Transverse colon (tissue), 4 donors: ENCODE measurements around the gene CAMTA1. TPM values are rescaled to one million over a fixed set of nuclear protein-coding genes. Genes with fewer than 3 reads are reported as not detected.

Source experiments
- DNase-seq: peaks from one replicate; pipeline ENCODE4 v3.0.0-alpha.2; 2019
- H3K27ac ChIP-seq, 4 donors: fragments of 200-600 bp; sonication (generic); 2 replicates each; pipeline ENCODE4 v1.5.1; 2016 to 2018; ENCODE audit warnings: inconsistent platforms in 4 of 4
- H3K27me3 ChIP-seq: fragments of 200-600 bp; sonication (generic); 2 replicates; pipeline ENCODE4 v1.5.1; 2017; ENCODE audit warnings: inconsistent platforms
- H3K36me3 ChIP-seq, 4 donors: fragments of 200-600 bp; sonication (generic); 2 replicates each; pipeline ENCODE4 v1.5.1; 2017 to 2019; ENCODE audit warnings: inconsistent platforms in 4 of 4
- H3K4me1 ChIP-seq, 4 donors: fragments of 200-600 bp; sonication (generic); 2 replicates each; pipeline ENCODE4 v1.5.1; 2017 to 2020; ENCODE audit warnings: inconsistent platforms in 4 of 4
- H3K4me3 ChIP-seq, 4 donors: fragments of 200-600 bp; sonication (generic); 1 replicate in 1 of 4; 2 replicates in 3 of 4; pipeline versions ENCODE4 v1.5.1 to v1.6.1; 2017 to 2019; ENCODE audit warnings: inconsistent platforms in 4 of 4
- H3K9me3 ChIP-seq, 2 donors: fragments of 200-600 bp; sonication (generic); 2 replicates each; pipeline ENCODE4 v1.5.1; 2017 to 2019; ENCODE audit warnings: inconsistent platforms in 2 of 2
- EP300 ChIP-seq: sonication (generic); formaldehyde crosslinking; IDR thresholded peaks from one replicate; pipeline ENCODE4 v1.6.1; 2017; ENCODE audit warnings: antibody characterized with exemption, low read depth
- POLR2A ChIP-seq: fragments of 450-650 bp; IDR thresholded peaks from one replicate; pipeline ENCODE4 v1.6.1; 2016; ENCODE audit warnings: antibody characterized with exemption, mild to moderate bottlenecking, moderate library complexity
- POLR2AphosphoS5 ChIP-seq, 3 donors: sonication (generic); formaldehyde crosslinking; IDR thresholded peaks; one replicate each; pipeline ENCODE4 v1.6.1; 2016; ENCODE audit warnings: antibody characterized with exemption in 3 of 3
- WGBS, 2 donors: methylation state at CpG; one replicate each; pipeline ENCODE4 v1.1.5; 2018; ENCODE audit warnings: low coverage in 1 of 2; 5-methylcytosine and 5-hydroxymethylcytosine counted together
- in situ Hi-C, 4 donors: fragments of 200-750 bp; cut with MboI; loops; one replicate each; pipeline versions ENCODE4 v1.15.0 to v1.15.1; 2017; ENCODE audit warnings: low sequenced_read_pairs in 3 of 4, low pct_ligation_motif_present in 1 of 4, low pct_unique_long_range_greater_than_20kb in 1 of 4
- intact Hi-C: fragments of 100-400 bp; cut with DNase I; formaldehyde crosslinking; loops from one replicate; pipeline ENCODE4 v1.15.1; 2023; ENCODE audit warnings: low total_unique reads
- total RNA-seq, 4 donors: library from RNA; depleted of rRNA; stranded (reverse); fragments of >200 nt; gene quantifications; one replicate each; pipeline ENCODE4 v1.1.0, GENCODE V29; 2016
- TF ChIP-seq, protein P1 (sequence below), 5 experiments: fragments of 200-600 bp in 3 of 5; fragments of 450-650 bp in 2 of 5; sonication (generic) in 3 of 5; IDR thresholded peaks; 1 replicate in 2 of 5; 2 replicates in 3 of 5; pipeline ENCODE4 v1.5.1; 2016 to 2017; ENCODE audit warnings: antibody characterized with exemption in 5 of 5, inconsistent platforms in 3 of 5, mild to moderate bottlenecking in 2 of 5, moderate library complexity in 1 of 5

CAMTA1 gene
- total RNA-seq, 4 donors from 2014 or later = 93.8 to 268 (median 130) TPM

DNA sequence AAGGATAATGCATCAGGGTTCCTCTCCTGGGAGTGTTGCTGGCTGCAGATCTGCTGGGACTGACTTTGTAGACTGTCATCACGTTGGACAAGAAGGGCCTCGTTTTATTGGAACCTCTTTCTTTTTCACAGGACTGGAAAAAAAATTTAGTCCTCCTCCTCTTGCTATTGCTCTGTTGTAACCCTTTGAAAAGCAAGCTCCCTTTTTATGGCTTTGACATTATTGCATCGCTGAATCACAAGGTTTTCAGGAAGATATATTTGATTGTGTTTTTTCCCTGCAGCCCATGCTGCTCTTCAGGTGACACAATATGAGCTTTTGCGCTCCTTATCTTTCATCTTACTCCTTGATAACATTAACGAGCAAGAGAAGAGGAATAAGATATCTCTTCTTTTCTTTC lies 290.9 kb downstream of the CAMTA1 start:
- in situ Hi-C loops = loop anchor here in 2 of 4 donors (10.0 to 25.0 kb wide), 2 partner anchors 339 to 351 kb away; no protein-coding TSS in a partner anchor
- WGBS, 2 donors = 57 to 59% methylated on average over 4 to 5 of the region's 5 CpGs
- Histone ChIP-seq H3K36me3 (no peaks in the 10 kb centered on the region), H3K9me3 (peaks cover 0 to 3% of the 10 kb centered on the region in 2 donors), H3K27me3 (no peaks in the 10 kb centered on the region), H3K4me3 (no peak overlapping the region), H3K4me1 (no peaks in the 10 kb centered on the region), H3K27ac (no peak overlapping the region)
- TF ChIP-seq EP300 (no peak), POLR2A (no peak), POLR2AphosphoS5 (IDR thresholded peaks at IDR 0.05) (no peak)
- TF ChIP-seq, protein P1, sequence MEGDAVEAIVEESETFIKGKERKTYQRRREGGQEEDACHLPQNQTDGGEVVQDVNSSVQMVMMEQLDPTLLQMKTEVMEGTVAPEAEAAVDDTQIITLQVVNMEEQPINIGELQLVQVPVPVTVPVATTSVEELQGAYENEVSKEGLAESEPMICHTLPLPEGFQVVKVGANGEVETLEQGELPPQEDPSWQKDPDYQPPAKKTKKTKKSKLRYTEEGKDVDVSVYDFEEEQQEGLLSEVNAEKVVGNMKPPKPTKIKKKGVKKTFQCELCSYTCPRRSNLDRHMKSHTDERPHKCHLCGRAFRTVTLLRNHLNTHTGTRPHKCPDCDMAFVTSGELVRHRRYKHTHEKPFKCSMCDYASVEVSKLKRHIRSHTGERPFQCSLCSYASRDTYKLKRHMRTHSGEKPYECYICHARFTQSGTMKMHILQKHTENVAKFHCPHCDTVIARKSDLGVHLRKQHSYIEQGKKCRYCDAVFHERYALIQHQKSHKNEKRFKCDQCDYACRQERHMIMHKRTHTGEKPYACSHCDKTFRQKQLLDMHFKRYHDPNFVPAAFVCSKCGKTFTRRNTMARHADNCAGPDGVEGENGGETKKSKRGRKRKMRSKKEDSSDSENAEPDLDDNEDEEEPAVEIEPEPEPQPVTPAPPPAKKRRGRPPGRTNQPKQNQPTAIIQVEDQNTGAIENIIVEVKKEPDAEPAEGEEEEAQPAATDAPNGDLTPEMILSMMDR (IDR thresholded peaks at IDR 0.05) = no peak
- intact Hi-C loops = loop anchor here (10.0 kb wide), 1 partner anchor 351 kb away; no protein-coding TSS in a partner anchor
- DNase-seq = no peak

DNA sequence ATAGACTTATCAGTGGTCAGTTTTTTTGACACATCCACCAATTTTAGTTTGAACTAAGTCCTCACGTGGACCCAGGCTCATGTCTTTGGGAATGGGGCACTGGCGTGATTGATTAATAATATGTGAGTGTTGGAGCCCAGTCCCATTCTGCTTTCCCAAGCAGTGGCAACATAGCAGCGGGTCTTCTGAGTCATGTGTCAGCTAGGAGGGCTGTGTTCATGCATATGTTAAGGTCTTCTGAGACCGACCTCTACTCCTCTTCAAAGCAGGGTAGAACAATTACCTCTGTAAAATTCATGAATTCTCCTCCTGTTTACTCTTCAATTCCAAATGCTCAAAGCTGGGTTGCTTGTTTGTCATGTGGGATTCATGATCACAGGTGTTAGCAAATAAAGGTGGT lies 291.3 kb downstream of the CAMTA1 start:
- H3K27me3 ChIP-seq = no peaks in the 10 kb centered on the region
- WGBS, 2 donors = 71 to 75% methylated on average over 4 of the region's 4 CpGs
- in situ Hi-C loops (loop anchor here in 2 of 4 donors (10.0 to 25.0 kb wide), 2 partner anchors 339 to 352 kb away; no protein-coding TSS in a partner anchor), intact Hi-C loops (loop anchor here (10.0 kb wide), 1 partner anchor 352 kb away; no protein-coding TSS in a partner anchor)
- TF ChIP-seq EP300 = no peak
- TF ChIP-seq, protein P1 (IDR thresholded peaks at IDR 0.05) = no peak
- TF ChIP-seq POLR2A = no peak
- no peak for TF ChIP-seq POLR2AphosphoS5 (IDR thresholded peaks at IDR 0.05)
- H3K27ac ChIP-seq = no peak overlapping the region
- no peak overlapping the region for H3K4me3 ChIP-seq
- no peaks in the 10 kb centered on the region for H3K4me1 ChIP-seq
- no peak for DNase-seq
- peaks cover 0 to 3% of the 10 kb centered on the region in 2 donors for H3K9me3 ChIP-seq
- no peaks in the 10 kb centered on the region for H3K36me3 ChIP-seq

DNA sequence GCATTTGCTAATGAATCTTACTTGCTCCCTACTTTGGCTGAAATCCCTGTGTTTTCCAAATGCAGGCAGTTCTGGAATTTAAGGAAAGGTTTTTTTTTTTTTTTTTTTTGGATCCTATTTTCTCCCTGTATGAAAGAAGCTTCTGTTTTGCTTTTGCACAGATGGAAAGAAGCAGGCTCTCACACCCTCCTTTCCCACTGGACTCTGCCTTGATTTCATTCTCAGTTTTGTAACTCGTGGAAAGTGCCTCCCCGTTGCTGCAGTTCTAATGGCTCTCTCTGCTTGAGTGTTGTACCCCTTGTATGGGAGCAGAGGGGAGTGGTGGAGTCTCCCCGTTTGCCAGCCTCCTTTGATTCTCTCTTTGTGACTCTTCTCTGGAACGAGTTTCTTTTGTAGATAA lies 291.9 kb downstream of the CAMTA1 start:
- Histone ChIP-seq H3K4me1 (no peaks in the 10 kb centered on the region), H3K36me3 (no peaks in the 10 kb centered on the region), H3K27me3 (no peaks in the 10 kb centered on the region), H3K4me3 (no peak overlapping the region), H3K9me3 (peaks cover 0 to 3% of the 10 kb centered on the region in 2 donors), H3K27ac (no peak overlapping the region)
- in situ Hi-C loops (loop anchor here in 2 of 4 donors (10.0 to 25.0 kb wide), 2 partner anchors 340 to 352 kb away; no protein-coding TSS in a partner anchor), intact Hi-C loops (loop anchor here (10.0 kb wide), 1 partner anchor 352 kb away; no protein-coding TSS in a partner anchor)
- TF ChIP-seq, protein P1 (IDR thresholded peaks at IDR 0.05) = no peak
- no peak for TF ChIP-seq POLR2AphosphoS5 (IDR thresholded peaks at IDR 0.05)
- no peak for TF ChIP-seq EP300
- TF ChIP-seq POLR2A = no peak
- DNase-seq = no peak
- 50 to 83% methylated on average over 2 to 4 of the region's 4 CpGs for WGBS, 2 donors

DNA sequence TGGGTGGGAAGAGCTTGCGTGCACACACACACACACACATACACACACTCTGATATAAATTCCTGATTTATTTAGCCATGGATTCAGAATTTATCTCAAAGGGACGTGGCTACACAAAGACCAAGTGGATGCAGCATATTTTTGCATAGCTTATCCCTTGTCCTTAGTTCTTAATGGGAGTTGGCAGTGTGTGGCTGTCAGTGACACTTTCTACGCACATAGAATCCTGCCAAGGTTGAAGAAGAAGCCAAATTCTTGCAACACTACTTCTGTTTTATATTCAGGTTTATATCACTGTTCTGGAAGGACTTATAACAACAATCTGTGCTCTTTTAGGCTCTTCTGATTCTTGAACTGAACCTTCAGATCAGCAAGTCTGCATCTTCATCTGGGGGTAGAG lies 292.7 kb downstream of the CAMTA1 start:
- WGBS, 2 donors = 78 to 100% methylated on average over 1 to 3 of the region's 3 CpGs

More for the DNA sequence above, 292.7 kb downstream of the CAMTA1 start:
- Histone ChIP-seq H3K4me3 (no peak overlapping the region), H3K27me3 (no peaks in the 10 kb centered on the region), H3K9me3 (peaks cover 0 to 3% of the 10 kb centered on the region in 2 donors), H3K27ac (no peak overlapping the region), H3K4me1 (no peaks in the 10 kb centered on the region), H3K36me3 (no peaks in the 10 kb centered on the region)
- in situ Hi-C loops (loop anchor here in 2 of 4 donors (10.0 to 25.0 kb wide), 2 partner anchors 341 to 353 kb away; no protein-coding TSS in a partner anchor), intact Hi-C loops (loop anchor here (10.0 kb wide), 1 partner anchor 353 kb away; no protein-coding TSS in a partner anchor)
- no peak for TF ChIP-seq EP300
- TF ChIP-seq, protein P1 (IDR thresholded peaks at IDR 0.05) = no peak
- TF ChIP-seq POLR2AphosphoS5 (IDR thresholded peaks at IDR 0.05) = no peak
- TF ChIP-seq POLR2A = no peak
- DNase-seq = no peak
